OCI-LY7 (cell line): ENCODE measurements around the gene VWA5B2.

Source experiments
- CTCF ChIP-seq: fragments of 200-600 bp; sonication (generic); conservative IDR thresholded peaks from 2 replicates; pipeline ENCODE4 v1.5.1; 2014; ENCODE audit warnings: mild to moderate bottlenecking, antibody characterized with exemption, low read length, moderate library complexity, mixed read lengths
- EZH2phosphoT487 ChIP-seq: fragments of 200-600 bp; sonication (generic); IDR thresholded peaks from 2 replicates; pipeline ENCODE4 v1.6.1; 2018; ENCODE audit warnings: low read depth, borderline replicate concordance, mild to moderate bottlenecking, mixed run types, antibody characterized with exemption, low read length, moderate library complexity, mixed read lengths

DNA sequence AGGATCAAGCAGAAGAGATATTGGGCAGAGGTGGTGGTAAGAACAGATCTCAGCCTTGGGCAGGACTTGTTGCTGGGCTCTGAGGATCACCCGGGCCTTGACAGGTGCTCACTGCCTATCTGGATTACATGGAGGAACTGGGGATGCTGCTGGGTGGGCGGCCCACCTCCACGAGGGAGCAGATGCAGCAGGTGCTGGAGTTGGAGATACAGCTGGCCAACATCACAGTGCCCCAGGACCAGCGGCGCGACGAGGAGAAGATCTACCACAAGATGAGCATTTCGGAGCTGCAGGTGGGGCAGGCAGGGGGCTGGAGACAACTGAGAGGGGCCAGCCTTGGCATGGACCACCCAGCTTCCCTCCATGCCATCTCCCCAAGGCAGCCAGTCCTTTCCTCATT lies 54.3 kb downstream of the VWA5B2 start:
- TF ChIP-seq CTCF = no peak
- TF ChIP-seq EZH2phosphoT487 = no peak
